GM18511 (cell line): ENCODE measurements around the gene ANKRD40CL.
"Not testable (repeated sequence)": the region's sequence is repeated elsewhere in the genome, so short reads cannot be mapped to it uniquely, and the experiment has no call there.

ENCODE experiments used
- ATAC-seq: cut with Tn5 transposase; IDR thresholded peaks from one replicate; pipeline ENCODE4 v1.9.1; 2021; ENCODE audit warnings: mild to moderate bottlenecking, moderate library complexity; ENCODE audit not compliant: unreplicated experiment

ANKRD40CL gene, protein sequence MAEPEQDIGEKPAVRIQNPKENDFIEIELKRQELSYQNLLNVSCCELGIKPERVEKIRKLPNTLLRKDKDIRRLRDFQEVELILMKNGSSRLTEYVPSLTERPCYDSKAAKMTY

DNA sequence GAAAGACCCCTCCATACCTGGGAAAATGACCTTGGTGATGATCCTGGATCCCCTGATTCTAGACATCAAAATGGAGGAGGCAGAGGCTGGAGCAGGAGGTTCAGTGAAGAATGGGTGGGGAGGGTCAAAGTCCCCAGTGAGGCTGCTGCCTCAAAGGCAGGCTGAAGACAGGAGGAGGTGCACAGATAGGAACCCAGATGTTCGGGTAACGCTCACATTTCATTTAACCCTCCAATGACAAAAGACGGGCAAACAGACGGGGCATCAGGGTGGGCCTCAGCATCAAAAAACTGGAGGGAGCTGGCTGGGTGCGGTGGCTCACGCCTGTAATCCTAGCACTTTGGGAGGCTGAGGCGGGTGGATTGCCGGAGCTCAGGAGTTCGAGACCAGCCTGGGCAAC lies at the start of gene ANKRD40CL:
Gene ANKRD40CL, minus strand, starts transcription at position 73 of the 400 bp plus-strand sequence. CDS start 605 bp downstream, outside the sequence.
- ATAC-seq: no peak

DNA sequence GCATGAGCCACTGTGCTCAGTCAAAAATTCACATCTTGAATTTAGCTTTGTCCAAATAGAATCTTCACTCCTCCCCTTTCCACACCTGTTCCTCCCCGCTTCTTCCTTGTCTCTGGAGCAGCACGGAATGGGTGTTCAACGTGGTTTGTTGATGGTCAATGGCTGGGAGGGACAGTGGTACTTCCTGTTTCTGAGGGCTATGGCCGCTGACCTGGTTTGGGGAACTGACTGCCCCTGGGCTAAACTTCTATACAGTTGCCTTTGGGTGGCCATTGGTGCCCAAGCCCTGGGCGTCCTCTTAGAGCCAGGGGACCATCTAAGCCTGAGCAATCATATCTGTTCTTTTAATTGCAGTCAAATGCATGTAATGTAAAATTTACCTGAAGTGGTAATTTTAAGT lies 49.0 kb upstream of the ANKRD40CL start:
- no peak for ATAC-seq

DNA sequence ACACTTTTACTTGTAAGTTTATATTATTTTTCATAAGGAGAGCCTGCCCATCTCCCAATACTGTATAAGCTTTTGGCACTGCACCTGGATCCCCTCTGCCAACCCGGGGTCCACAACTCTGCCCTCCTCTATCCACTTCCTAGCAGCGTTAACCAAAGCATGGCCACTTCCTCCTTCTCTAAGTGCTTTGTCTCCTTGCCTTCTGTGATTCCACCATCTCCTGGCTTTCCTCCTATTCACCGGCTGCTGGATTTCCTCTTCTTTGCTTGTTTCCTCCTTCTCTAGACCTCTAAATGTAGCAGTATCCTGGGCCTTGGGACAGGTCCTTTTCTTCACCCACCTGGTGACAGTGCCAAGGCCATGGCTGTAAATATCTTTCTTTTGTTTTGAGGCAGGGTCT lies 48.1 kb upstream of the ANKRD40CL start:
- ATAC-seq: no peak

DNA sequence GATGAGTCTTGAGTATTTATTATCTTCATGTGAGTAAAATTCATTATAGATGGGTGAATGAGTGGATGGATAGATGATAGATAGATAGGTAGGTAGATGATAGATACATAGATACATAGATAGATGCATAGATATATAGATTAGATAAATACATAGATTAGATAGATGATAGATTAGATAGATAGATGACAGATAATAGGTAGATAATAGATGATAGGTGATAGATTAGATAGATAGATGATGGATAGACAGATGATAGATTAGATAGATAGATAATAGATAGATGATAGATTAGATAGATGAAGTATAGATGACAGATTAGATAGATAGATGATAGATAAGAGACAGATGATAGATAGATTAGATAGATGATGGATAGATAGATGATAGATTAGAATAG lies 46.3 kb upstream of the ANKRD40CL start:
- ATAC-seq: no peak

DNA sequence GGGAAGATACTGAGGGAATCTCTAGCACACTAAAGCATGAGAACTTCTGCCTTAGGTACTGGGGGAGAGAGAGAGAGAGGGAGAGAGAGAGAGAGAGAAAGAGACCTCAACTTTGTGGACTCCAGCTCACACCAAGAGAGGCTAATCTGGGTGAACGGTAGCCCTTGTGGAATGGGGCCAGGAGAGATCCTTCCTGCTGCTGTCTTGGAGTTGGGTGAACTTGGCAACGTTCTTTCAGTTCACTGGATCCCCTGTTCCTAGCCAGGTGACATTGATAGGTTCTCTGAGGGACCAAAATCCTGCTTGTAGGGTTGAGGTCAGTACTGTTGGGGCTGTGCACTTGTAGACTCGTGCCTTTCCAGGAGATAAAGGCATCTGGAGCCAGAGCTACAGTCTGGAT lies 41.6 kb upstream of the ANKRD40CL start:
- ATAC-seq: no peak

DNA sequence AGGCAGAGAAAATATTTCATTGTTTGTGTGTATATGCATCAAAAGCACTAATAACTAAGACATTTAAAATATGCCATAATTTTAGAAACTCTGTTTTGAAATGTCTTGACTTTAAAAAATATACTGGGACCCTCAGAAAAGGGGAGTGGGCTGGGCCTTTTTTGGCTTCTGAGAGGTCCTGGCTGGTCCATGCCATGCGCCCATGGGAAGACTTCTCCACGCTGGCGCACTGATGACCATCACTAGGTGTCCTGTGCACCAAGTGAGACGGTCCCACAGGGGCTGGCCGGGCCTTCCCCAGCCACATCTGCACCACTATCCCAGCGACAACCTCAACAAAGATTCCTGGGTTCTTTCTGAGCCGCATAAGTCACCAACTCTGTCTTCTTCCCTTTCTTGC lies 41.1 kb upstream of the ANKRD40CL start:
- ATAC-seq: no peak

DNA sequence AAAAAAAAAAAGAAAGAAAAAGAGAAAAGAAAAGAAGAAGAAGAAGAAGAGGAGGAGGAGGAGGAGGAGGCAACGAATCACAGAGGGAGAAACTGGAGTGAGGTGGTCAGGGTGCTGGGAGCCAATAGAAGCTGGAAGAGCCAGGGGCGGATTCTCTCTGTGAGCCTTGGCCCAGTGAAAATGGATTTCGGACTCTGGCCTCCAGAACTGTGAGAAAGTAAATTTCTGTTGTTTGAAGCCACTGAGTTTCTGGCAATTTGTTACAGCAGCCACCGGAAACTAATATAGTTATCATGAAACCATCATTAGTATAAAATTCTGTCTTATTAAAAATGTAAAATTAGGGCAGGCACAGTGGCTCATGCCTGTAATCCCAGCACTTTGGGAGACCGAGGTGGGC lies 40.4 kb upstream of the ANKRD40CL start:
- ATAC-seq: no peak

DNA sequence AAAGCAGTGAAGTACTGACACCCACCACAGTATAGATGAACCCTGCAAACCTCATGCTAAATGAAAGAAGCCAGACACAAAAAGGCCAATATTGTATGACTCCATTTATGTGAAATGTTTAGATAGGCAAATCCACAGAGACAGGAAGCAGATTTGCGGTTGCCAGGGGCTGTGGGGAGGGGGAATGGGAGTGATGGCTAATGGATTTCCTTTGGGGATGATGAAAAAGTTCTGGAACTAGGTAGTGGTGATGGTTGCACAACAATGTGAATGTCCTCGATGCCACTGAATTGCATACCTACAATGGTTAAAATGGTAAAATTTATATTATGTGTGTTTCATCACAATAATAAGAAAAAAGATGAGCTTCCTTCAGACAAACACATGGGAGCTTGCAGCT lies 39.7 kb upstream of the ANKRD40CL start:
- no peak for ATAC-seq

DNA sequence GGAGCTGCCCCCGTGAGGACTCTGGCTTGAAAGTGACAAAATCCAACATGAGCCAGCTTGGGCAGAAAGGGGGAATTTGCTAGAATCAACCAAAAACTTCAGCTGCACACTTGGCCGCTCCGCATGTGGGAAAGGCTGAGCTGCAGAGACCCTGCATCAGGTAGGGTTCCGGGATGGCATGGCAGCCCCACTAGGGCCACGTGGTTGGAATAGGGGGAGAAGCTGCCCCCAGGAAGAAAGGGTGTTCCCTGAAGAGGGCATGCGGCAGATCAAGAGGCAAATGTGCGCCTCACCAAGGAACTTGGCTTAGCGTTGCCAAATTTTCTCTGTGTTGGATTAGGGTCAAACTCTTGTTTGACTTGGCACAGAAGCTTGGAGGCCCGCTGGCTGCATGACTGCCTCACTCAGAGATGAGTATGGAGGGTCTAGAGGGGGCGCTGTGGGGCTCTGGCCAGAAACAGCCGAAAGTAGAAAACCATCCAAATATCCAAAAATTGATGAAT lies 38.9 kb upstream of the ANKRD40CL start:
- no peak for ATAC-seq

DNA sequence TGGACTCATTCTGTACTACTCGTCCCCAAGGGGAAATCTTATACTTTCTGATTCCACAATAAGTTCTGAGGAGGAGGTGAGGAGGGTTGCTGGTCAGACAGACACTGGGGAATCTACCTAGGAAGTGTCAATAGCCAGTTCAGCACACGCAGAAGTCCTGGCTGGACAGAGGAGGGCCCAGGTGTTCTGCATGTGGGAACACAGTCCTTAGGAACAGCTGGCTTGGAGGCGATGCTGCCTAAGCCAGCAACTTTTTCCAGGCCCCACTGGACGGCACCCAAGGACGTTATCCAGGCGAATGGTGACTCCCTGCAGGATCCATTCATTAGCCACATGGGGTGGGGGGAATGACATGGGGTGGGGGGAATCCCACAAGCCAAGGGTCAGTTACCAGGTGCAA lies 38.2 kb upstream of the ANKRD40CL start:
- ATAC-seq: no peak

DNA sequence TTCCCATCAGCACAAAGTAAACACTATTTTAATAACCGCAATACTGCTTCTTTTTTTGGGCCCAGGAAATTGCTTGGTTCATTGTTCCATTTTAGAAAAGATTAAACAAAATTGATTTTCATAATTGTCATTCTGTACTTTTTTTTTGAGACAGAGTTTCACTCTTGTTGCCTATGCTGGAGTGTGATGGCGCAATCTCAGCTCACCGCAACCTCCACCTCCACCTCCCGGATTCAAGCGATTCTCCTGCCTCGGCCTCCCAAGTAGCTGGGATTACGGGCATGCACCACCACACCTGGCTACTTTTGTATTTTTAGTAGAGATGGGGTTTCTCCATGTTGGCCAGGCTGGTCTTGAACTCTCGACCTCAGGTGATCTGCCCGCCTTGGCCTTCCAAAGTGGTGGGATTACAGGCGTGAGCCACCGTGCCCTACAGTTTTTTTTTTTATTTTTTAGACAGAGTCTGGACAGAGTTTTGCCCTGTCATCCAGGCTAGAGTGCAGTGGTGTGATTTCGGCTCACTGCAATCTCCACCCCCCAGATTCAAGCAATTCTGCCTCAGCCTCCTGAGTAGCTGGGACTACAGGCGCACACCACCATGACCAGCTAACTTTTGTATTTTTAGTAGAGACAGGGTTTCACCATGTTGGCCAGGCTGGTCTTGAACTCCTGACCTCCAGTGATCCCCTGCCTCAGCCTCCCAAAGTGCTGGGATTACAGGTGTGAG lies 37.6 kb upstream of the ANKRD40CL start:
- not testable (repeated sequence) for ATAC-seq

DNA sequence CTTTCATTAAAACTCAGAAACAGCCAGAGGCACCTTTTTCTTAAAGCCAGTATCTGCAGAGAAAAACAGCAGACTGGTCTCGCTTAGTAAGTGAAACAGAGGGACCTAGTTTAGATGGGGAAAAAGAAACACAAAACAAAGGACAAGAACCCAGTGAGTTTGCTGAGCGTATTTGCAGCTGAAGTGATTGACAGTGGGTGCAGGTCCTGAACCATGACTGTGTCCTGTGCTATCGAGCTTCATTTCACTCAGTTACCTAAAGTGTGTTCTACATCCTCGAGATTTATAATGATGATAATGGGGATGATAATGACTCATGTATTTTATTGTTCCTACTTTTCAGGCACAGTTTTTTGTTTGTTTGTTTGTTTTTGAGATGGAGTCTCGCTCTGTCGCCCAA lies 36.4 kb upstream of the ANKRD40CL start:
- no peak for ATAC-seq

DNA sequence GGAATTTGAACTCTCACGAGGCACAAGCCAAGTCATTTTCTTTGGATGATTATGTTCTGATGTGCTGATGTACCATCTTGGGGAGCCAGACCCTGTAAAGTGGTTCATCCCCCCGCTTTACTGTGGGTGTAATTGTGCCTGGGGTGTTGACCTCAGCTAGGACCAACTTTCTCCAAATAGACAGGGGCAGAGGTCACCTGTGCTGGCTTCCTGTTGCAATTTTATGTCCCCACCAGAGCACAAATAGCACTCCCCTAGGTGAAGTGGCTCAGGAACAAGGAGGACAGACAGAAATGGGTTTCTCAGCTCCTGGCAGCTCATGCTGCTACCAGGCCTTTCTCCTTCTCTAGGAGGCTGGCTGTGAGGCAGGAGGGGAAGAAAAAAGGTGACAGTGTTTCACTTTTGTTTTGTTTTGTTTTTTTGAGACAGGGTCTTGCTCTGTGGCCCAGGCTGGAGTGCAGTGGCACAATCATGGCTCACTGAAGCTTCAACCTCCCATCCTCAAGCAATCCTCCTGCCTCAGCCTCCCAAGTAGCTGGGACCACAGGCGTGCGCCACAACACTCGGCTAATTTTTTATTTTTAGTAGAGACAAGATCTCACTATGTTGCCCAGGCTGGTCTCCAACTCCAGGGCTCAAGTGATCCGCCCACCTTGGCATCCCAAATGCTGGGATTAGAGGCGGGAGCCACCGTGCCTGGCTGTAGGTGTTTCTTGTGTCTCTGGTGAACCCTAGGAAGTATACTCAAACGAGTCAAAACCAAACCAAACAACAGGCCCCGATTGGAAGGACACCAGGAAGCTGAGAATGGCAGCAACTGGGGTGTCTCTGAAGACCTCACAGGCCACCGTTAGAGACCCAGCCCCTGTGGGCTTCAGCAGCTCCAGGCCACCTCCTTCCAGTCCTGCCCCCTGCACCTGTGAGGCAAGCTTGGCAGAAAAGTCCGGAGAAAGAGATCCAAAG lies 35.6 kb upstream of the ANKRD40CL start:
- ATAC-seq: no peak

DNA sequence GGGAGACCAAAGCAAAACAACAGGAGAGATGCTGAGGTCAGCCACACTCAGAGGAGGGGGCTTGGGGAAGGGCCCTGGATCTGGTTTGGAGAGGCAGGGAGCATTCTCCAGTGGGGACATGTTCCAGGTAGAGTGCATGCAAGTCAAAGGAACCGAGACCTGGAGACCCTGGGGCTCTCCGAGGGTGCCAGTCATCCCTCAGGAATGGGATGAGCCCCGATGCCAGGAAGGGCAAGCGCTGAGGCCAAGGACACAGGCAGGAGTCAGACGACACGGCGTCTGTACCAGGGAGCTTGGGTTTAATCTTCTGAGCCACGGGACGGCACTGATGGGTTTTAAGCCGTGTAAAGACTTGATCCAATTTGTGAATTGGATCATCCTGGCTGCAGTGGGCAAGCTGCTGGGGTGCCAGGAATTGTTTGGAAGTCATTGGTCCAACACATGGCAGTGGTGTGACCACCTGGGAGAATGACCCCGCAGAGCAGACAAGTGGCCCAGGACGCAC lies 32.9 kb upstream of the ANKRD40CL start:
- ATAC-seq: no peak

DNA sequence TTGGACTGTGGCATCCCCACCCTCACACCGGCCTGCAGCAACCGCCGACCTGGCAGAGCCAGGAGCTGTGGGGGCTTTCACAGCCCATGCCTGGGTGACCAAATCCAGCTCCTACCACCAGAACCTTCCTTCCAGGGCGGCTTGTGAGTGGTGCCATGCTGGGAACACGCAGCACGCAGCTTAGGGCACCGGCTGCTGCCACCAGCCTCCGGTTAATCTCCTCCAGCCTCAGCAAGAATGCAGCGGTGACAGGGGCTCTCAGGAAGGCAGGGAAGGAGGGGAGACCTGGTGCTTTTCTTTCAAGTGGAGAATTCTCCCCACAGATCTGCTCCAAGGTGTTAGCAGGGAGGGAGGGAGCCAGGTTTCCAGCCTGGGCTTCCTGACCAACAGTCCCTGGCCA lies 32.3 kb upstream of the ANKRD40CL start:
- ATAC-seq: no peak

DNA sequence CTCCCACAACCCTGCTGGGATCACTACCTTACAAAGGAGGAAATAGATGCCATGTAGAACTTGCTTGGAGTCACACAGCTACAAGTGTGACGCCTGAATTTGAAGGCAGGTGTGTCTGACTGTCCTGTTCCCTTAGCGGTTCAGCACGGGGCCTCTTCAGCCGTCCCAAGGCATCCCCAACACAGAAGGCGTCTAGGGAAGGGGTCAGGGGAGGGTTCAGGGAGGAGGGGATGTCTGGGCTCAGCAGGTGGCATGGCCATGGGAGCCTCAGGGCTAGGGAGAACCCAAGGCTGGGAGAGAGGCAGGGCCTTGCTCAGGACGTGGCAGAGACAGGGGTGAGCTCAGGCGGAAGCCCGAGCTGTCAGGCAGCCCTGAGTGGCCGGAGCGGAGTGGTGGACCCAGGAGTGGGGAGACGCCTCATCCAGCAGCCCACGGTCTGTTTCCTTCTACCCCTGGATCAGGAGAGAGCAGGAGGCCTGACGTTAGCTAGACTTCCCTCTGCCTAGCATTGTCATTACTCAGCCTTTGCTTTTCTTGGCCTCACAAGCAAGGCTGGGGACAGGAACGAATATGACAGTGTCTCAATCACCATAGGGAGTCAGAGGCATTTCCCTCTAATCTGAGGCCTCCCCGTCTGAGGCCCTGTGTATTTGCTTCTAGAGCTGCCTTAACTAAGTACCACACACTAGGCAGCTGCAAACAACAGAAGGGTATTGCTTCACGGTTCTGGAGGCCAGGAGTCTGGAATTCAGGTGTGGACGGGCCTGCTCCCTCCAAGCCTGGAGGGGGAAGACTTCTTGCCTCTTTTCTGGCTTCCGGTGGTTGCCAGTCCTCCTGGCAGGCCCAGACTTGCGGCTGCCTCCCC lies 31.3 kb upstream of the ANKRD40CL start:
- ATAC-seq: no peak

DNA sequence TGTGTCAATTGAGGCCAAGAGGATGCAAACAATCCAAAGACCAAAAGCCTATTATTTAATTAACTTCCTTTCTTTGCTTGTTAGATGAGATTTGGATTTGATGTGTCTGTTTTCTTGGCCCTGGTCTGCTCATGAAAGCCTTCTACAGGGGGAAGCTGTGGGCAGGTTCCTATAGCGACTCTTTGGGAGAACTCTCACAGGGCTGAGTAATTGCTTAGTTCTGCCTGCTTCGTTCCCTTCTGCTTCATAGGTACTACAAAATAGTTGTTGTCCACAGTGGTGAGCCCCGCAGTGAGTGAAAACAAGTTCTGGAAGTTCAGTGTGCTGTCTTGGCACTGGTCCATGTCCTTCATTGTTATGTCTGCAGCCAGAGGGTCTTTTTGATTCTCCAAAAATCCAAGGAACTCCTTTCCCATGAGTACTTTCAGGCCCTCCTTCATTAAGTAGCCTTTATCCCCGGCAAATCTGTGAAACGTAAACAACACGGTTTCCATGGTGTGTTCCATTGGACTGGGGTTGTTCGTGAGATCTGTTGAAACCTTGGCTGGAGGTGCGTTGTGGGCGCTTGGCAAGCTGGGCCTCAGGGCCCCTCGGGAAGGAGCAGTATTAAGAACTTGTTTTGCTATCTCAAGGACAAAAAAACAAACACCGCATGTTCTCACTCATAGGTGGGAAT lies 30.0 kb upstream of the ANKRD40CL start:
- ATAC-seq: no peak

DNA sequence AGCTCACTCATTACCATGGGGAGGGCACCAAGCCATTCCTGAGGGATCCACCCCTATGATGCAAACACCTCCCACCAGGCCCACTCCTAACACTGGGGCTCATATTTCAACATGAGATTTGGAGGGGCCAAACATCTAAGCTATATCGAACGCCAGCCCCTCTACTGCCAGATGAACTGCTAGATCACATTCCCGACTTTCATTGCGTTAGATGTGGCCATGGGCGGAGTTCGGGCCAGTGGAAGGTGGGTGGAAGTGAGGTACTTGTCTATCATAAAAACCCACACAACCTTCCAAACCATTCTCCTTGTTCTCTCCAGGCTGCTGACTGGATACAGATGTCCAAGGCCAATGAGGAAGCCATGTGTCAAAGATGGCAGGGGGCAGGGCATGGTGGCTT lies 27.0 kb upstream of the ANKRD40CL start:
- no peak for ATAC-seq

DNA sequence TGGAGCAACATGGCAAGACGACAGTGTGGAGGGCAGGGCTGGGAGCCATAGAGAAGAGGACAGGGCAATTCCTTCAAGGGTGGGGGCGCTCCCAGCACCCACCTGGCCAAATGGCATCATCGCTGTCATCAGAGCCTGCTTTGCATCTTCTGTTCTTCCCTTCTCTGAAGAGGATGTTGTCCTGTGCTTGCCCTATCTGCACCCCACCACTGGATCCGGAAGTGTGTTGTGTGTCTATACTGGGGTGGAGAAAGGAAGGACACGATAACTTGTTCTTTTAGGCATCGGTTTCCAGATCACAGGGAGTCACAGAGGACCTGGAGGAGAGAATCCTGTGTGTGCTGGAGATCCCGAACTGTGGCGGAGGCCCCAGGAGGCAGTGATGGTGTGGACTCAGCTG lies 25.7 kb upstream of the ANKRD40CL start:
- ATAC-seq: no peak

DNA sequence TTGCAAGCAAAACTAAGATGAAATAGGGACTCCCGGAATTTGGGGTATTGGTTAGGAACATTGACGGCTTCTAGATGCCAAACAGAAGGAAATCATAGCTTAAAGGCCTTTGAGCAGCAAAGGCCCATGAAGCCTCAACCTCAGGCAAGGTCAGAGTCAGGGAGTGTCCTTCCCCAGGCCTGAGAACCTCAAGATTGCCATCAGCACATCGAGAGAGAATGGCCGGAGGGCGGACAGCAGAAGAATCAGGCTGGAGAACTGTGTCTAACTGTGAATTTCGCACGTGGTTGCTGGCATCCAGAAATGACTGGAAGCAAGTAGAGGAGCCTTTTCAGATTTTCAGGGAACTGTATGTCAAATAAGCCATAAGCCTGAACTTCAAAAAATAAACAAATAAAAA lies 24.8 kb upstream of the ANKRD40CL start:
- ATAC-seq: no peak
